HepG2 (cell line): Measurements from ENCODE around the gene DIP2C. TPM values are rescaled to one million over a fixed set of nuclear protein-coding genes. Genes with fewer than 3 reads are reported as not detected.

Experiments used
- ATAD3A ChIP-seq: sonication (generic); formaldehyde crosslinking; IDR thresholded peaks from 2 replicates; pipeline ENCODE4 v1.4.0; 2020; ENCODE audit warnings: missing genetic modification reagents
- HOXA5 ChIP-seq: sonication (generic); formaldehyde crosslinking; IDR thresholded peaks from 2 replicates; pipeline ENCODE4 v1.4.0; 2020; ENCODE audit warnings: missing genetic modification reagents
- IKZF4 ChIP-seq: sonication (generic); formaldehyde crosslinking; IDR thresholded peaks from 2 replicates; pipeline ENCODE4 v1.5.1; 2020; ENCODE audit warnings: borderline replicate concordance, mild to moderate bottlenecking, low read depth, missing genetic modification reagents; ENCODE audit errors: not compliant biosample characterization
- IRF2 ChIP-seq: IDR thresholded peaks from 2 replicates; pipeline ENCODE4 v1.6.1; 2018; ENCODE audit warnings: missing genetic modification reagents, missing compliant biosample characterization
- KMT2A ChIP-seq: sonication (generic); formaldehyde crosslinking; IDR thresholded peaks from 2 replicates; pipeline ENCODE4 v1.4.0; 2020; ENCODE audit warnings: missing genetic modification reagents
- PRMT3 ChIP-seq: sonication (generic); formaldehyde crosslinking; IDR thresholded peaks from 2 replicates; pipeline ENCODE4 v1.8.1; 2022; ENCODE audit warnings: low read depth, mild to moderate bottlenecking, moderate library complexity, missing genetic modification reagents, borderline replicate concordance
- REL ChIP-seq: sonication (generic); formaldehyde crosslinking; conservative IDR thresholded peaks from 2 replicates; pipeline ENCODE4 v1.8.0; 2022; ENCODE audit warnings: mild to moderate bottlenecking, missing genetic modification reagents, moderate library complexity
- STAG1 ChIP-seq: sonication (generic); formaldehyde crosslinking; IDR thresholded peaks from 2 replicates; pipeline ENCODE4 v1.4.0; 2020; ENCODE audit warnings: missing genetic modification reagents
- ZFP1 ChIP-seq: IDR thresholded peaks from 2 replicates; pipeline ENCODE4 v1.6.1; 2016
- ZNF138 ChIP-seq: sonication (generic); formaldehyde crosslinking; IDR thresholded peaks from 2 replicates; pipeline ENCODE4 v1.5.0; 2020; ENCODE audit warnings: mild to moderate bottlenecking, low read depth, missing genetic modification reagents
- ZNF616 ChIP-seq: sonication (generic); formaldehyde crosslinking; IDR thresholded peaks from 2 replicates; pipeline ENCODE4 v1.5.0; 2020; ENCODE audit warnings: low read depth, mild to moderate bottlenecking, missing genetic modification reagents
- ZNF75D ChIP-seq: sonication (generic); formaldehyde crosslinking; IDR thresholded peaks from 2 replicates; pipeline ENCODE4 v1.8.1; 2023; ENCODE audit warnings: missing genetic modification reagents, mild to moderate bottlenecking, borderline replicate concordance
- ZNF781 ChIP-seq: sonication (generic); formaldehyde crosslinking; IDR thresholded peaks from 2 replicates; pipeline ENCODE4 v1.5.1; 2020; ENCODE audit warnings: borderline replicate concordance, mild to moderate bottlenecking, missing genetic modification reagents; ENCODE audit errors: not compliant biosample characterization
- ZNF878 ChIP-seq: sonication (generic); formaldehyde crosslinking; IDR thresholded peaks from 2 replicates; pipeline ENCODE4 v1.8.1; 2023; ENCODE audit warnings: mild to moderate bottlenecking, missing genetic modification reagents, moderate library complexity
- ZSCAN30 ChIP-seq: sonication (generic); formaldehyde crosslinking; IDR thresholded peaks from 2 replicates; pipeline ENCODE4 v1.5.0; 2020; ENCODE audit warnings: mild to moderate bottlenecking, missing genetic modification reagents
- polyA plus RNA-seq, 8 experiments: library from polyadenylated mRNA; depleted of rRNA in 3 of 8; stranded (reverse) in 7 of 8; unstranded in 1 of 8; fragments of >200 nt; fragmentation: Illumina TruSeq in 4 of 8; extraction: Trizol in 4 of 8; gene quantifications; 2 replicates each; pipeline versions ENCODE4 v1.2.1 to v1.2.3, GENCODE V29; 2011 to 2016; ENCODE audit warnings: low read depth in 4 of 8, missing spikeins in 1 of 8, mixed read lengths in 1 of 8; ENCODE audit not compliant: insufficient read depth in 1 of 8
- total RNA-seq, 5 experiments: library from RNA; depleted of rRNA; stranded (reverse); fragments of >200 nt; fragmentation: Illumina TruSeq; extraction: Trizol; gene quantifications; 2 replicates each; pipeline ENCODE4 v1.2.3, GENCODE V29; 2016; ENCODE audit warnings: low read depth in 1 of 5
- TF ChIP-seq, protein P1 (sequence below): sonication (generic); formaldehyde crosslinking; IDR thresholded peaks from 2 replicates; pipeline ENCODE4 v1.5.0; 2020; ENCODE audit warnings: mild to moderate bottlenecking, missing genetic modification reagents, moderate library complexity
- TF ChIP-seq, protein P2 (sequence below): sonication (generic); formaldehyde crosslinking; IDR thresholded peaks from 2 replicates; pipeline ENCODE4 v1.5.0; 2020; ENCODE audit warnings: missing genetic modification reagents
- TF ChIP-seq, protein P3 (sequence below): sonication (generic); formaldehyde crosslinking; IDR thresholded peaks from 2 replicates; pipeline ENCODE4 v1.4.0; 2020; ENCODE audit warnings: missing genetic modification reagents, mild to moderate bottlenecking, borderline replicate concordance
- TF ChIP-seq, protein P4 (sequence below): sonication (generic); formaldehyde crosslinking; IDR thresholded peaks from 2 replicates; pipeline ENCODE4 v1.4.0; 2020; ENCODE audit warnings: missing genetic modification reagents, low read depth, mild to moderate bottlenecking, borderline replicate concordance
- TF ChIP-seq, protein P5 (sequence below): sonication (generic); formaldehyde crosslinking; conservative IDR thresholded peaks from 2 replicates; pipeline ENCODE4 v1.4.0; 2020; ENCODE audit warnings: missing genetic modification reagents

The DIP2C gene
- total and polyA plus RNA-seq, 2 of the 13 experiments (the other 11 are each of a cell fraction or from before 2014, with no cell fraction given) = 2.2 to 2.7 TPM

DNA sequence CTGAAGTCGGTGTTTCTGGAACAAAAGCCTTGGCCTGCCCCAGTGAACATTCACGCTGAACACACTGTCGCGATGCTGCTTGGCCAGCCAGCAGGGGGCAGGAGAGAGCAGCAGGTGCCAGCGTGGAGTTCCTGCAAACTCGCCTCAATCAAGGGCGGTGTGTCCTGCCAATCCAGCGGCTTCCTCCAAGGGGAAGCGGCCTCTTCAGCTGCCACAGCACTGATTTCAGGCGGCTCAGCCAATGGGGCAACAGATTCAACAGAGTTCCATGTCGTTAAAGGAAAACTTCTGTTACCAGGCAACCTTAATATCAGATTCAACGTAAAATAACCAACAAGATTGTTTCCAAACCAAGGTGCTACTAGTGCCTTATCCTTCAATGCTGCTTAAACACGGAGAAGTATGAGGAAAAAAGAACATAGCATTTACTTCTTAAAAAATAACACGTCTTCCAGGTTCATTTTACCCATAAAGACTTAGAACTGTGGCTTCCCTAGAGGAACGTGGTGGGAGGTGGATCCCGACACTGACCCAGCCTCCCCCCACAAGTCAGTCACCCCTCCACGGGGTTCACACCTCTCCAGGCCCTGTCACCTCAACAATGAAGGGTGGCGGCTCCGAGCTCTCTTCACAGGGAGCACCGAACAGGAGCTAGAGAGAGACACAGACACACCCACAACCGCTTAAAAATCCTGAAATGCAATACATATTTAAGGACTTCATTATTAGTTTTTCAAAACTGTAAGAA, 178.2 kb downstream of the DIP2C start (continued):
- TF ChIP-seq ZNF781 (CRISPR knock-in tag) = peak; percentile 55
- TF ChIP-seq, protein P1, sequence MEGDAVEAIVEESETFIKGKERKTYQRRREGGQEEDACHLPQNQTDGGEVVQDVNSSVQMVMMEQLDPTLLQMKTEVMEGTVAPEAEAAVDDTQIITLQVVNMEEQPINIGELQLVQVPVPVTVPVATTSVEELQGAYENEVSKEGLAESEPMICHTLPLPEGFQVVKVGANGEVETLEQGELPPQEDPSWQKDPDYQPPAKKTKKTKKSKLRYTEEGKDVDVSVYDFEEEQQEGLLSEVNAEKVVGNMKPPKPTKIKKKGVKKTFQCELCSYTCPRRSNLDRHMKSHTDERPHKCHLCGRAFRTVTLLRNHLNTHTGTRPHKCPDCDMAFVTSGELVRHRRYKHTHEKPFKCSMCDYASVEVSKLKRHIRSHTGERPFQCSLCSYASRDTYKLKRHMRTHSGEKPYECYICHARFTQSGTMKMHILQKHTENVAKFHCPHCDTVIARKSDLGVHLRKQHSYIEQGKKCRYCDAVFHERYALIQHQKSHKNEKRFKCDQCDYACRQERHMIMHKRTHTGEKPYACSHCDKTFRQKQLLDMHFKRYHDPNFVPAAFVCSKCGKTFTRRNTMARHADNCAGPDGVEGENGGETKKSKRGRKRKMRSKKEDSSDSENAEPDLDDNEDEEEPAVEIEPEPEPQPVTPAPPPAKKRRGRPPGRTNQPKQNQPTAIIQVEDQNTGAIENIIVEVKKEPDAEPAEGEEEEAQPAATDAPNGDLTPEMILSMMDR (CRISPR knock-in tag) = peak; percentile 98
- TF ChIP-seq ZSCAN30 (CRISPR knock-in tag) = no peak
- TF ChIP-seq, protein P2, sequence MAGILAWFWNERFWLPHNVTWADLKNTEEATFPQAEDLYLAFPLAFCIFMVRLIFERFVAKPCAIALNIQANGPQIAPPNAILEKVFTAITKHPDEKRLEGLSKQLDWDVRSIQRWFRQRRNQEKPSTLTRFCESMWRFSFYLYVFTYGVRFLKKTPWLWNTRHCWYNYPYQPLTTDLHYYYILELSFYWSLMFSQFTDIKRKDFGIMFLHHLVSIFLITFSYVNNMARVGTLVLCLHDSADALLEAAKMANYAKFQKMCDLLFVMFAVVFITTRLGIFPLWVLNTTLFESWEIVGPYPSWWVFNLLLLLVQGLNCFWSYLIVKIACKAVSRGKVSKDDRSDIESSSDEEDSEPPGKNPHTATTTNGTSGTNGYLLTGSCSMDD (CRISPR knock-in tag) = no peak
- TF ChIP-seq STAG1 (CRISPR knock-in tag) = peak; percentile 97
- TF ChIP-seq PRMT3 = no peak
- TF ChIP-seq, protein P3, sequence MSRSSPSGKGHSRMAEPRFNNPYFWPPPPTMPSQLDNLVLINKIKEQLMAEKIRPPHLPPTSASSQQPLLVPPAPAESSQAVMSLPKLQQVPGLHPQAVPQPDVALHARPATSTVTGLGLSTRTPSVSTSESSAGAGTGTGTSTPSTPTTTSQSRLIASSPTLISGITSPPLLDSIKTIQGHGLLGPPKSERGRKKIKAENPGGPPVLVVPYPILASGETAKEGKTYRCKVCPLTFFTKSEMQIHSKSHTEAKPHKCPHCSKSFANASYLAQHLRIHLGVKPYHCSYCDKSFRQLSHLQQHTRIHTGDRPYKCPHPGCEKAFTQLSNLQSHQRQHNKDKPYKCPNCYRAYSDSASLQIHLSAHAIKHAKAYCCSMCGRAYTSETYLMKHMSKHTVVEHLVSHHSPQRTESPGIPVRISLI = no peak
- TF ChIP-seq KMT2A (CRISPR knock-in tag) = no peak
- TF ChIP-seq ATAD3A (CRISPR knock-in tag) = no peak
- no peak for TF ChIP-seq IKZF4 (CRISPR knock-in tag)
- TF ChIP-seq, protein P4, sequence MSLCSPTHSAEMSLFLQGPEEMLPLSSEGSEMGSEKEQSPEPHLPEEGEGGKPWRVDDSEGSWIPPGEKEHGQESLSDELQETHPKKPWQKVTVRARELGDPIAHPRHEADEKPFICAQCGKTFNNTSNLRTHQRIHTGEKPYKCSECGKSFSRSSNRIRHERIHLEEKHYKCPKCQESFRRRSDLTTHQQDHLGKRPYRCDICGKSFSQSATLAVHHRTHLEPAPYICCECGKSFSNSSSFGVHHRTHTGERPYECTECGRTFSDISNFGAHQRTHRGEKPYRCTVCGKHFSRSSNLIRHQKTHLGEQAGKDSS (CRISPR knock-in tag) = 0 out of 2 replicates have a peak, but pooled peaks have one; percentile 38
- no peak for TF ChIP-seq ZNF75D (CRISPR knock-in tag)
- TF ChIP-seq ZNF138 = no peak
- TF ChIP-seq, protein P5, sequence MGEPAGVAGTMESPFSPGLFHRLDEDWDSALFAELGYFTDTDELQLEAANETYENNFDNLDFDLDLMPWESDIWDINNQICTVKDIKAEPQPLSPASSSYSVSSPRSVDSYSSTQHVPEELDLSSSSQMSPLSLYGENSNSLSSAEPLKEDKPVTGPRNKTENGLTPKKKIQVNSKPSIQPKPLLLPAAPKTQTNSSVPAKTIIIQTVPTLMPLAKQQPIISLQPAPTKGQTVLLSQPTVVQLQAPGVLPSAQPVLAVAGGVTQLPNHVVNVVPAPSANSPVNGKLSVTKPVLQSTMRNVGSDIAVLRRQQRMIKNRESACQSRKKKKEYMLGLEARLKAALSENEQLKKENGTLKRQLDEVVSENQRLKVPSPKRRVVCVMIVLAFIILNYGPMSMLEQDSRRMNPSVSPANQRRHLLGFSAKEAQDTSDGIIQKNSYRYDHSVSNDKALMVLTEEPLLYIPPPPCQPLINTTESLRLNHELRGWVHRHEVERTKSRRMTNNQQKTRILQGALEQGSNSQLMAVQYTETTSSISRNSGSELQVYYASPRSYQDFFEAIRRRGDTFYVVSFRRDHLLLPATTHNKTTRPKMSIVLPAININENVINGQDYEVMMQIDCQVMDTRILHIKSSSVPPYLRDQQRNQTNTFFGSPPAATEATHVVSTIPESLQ (CRISPR knock-in tag) = no peak
- TF ChIP-seq ZNF616 = no peak
- TF ChIP-seq HOXA5 (CRISPR knock-in tag) = no peak
- TF ChIP-seq REL (CRISPR knock-in tag) = no peak
- TF ChIP-seq ZFP1 (CRISPR knock-in tag) = no peak
- 0 out of 2 replicates have a peak, but pooled peaks have one; percentile 21 for TF ChIP-seq IRF2
- TF ChIP-seq ZNF878 (CRISPR knock-in tag) = no peak
